GM23338 (cell line): ENCODE data around the gene RFC5. TPM values are rescaled to one million over a fixed set of nuclear protein-coding genes. Genes with fewer than 3 reads are reported as not detected.
A peak's percentile ranks its signal among the peaks of the same experiment; 100 is the strongest.

Experiments used
- ATAC-seq: fragments of 200-7000 bp; cut with Tn5 transposase; 3 replicates; pipeline ENCODE4 v1.9.1; 2020
- DNase-seq: peaks from one replicate; pipeline ENCODE4 v3.0.0-alpha.2; 2015; ENCODE audit warnings: low spot score
- H2AFZ ChIP-seq: fragments of 200-600 bp; sonication (generic); 2 replicates; pipeline ENCODE4 v1.8.0; 2016; ENCODE audit warnings: antibody characterized with exemption, mild to moderate bottlenecking, moderate library complexity
- H3F3A ChIP-seq: fragments of 200-600 bp; sonication (generic); replicated peaks from 2 replicates; pipeline ENCODE4 v1.8.0; 2017; ENCODE audit warnings: antibody characterized with exemption, mixed run types, low read depth
- H3K27ac ChIP-seq: fragments of 200-600 bp; sonication (generic); 2 replicates; pipeline ENCODE4 v1.6.1; 2016; ENCODE audit warnings: low read depth
- H3K27me3 ChIP-seq: fragments of 200-600 bp; sonication (generic); 2 replicates; pipeline ENCODE4 v1.8.0; 2016; ENCODE audit warnings: mild to moderate bottlenecking, mixed run types, moderate library complexity; ENCODE audit not compliant: insufficient read depth
- H3K36me3 ChIP-seq: fragments of 200-600 bp; sonication (generic); 2 replicates; pipeline ENCODE4 v1.8.0; 2016; ENCODE audit warnings: mild to moderate bottlenecking; ENCODE audit not compliant: insufficient read depth
- H3K4me1 ChIP-seq: fragments of 200-600 bp; sonication (generic); 2 replicates; pipeline ENCODE4 v1.8.0; 2016; ENCODE audit warnings: mild to moderate bottlenecking, moderate library complexity; ENCODE audit not compliant: insufficient read depth
- H3K4me2 ChIP-seq: fragments of 200-600 bp; sonication (generic); 2 replicates; pipeline ENCODE4 v1.7.1; 2017; ENCODE audit warnings: mixed run types
- H3K4me3 ChIP-seq: fragments of 200-600 bp; sonication (generic); 2 replicates; pipeline ENCODE4 v1.6.1; 2016; ENCODE audit warnings: mixed run types
- H3K79me2 ChIP-seq: fragments of 200-600 bp; sonication (generic); replicated peaks from 2 replicates; pipeline ENCODE4 v1.8.0; 2017; ENCODE audit warnings: mild to moderate bottlenecking; ENCODE audit not compliant: insufficient read depth
- H3K9me2 ChIP-seq: fragments of 200-600 bp; sonication (generic); 2 replicates; pipeline ENCODE4 v1.8.0; 2017; ENCODE audit not compliant: insufficient read depth
- H4K20me1 ChIP-seq: fragments of 200-600 bp; sonication (generic); replicated peaks from 2 replicates; pipeline ENCODE4 v1.8.0; 2017; ENCODE audit warnings: mild to moderate bottlenecking; ENCODE audit not compliant: insufficient read depth
- H3K27ac Mint-ChIP-seq: 2 replicates; pipeline ENCODE4 v1.8.0; 2020; ENCODE audit warnings: inconsistent platforms, mild to moderate bottlenecking, moderate library complexity, mixed read lengths
- H3K27me3 Mint-ChIP-seq: 3 replicates; pipeline ENCODE4 v1.8.0; 2022; ENCODE audit warnings: low read depth, mild to moderate bottlenecking, moderate library complexity, mixed read lengths, inconsistent platforms; ENCODE audit not compliant: insufficient read depth, poor library complexity
- H3K36me3 Mint-ChIP-seq: 3 replicates; pipeline ENCODE4 v1.8.0; 2021; ENCODE audit warnings: low read depth, mild to moderate bottlenecking, inconsistent platforms, moderate library complexity, mixed read lengths
- H3K4me1 Mint-ChIP-seq: 3 replicates; pipeline ENCODE4 v1.8.0; 2020; ENCODE audit warnings: mild to moderate bottlenecking, inconsistent platforms, mixed read lengths
- H3K4me3 Mint-ChIP-seq: 3 replicates; pipeline ENCODE4 v1.8.0; 2021; ENCODE audit warnings: moderate library complexity, mild to moderate bottlenecking, inconsistent platforms, mixed read lengths
- H3K9me3 Mint-ChIP-seq: 3 replicates; pipeline ENCODE4 v1.8.0; 2020; ENCODE audit warnings: moderate library complexity, mild to moderate bottlenecking, inconsistent platforms, mixed read lengths
- CREB1 ChIP-seq: fragments of 250-450 bp; sonication (Bioruptor Pico); IDR thresholded peaks from 2 replicates; pipeline ENCODE4 v1.5.0; 2020; ENCODE audit warnings: low read depth, mild to moderate bottlenecking, moderate library complexity
- EZH2 ChIP-seq: fragments of 200-600 bp; sonication (generic); IDR thresholded peaks from one replicate; pipeline ENCODE4 v1.8.0; 2017; ENCODE audit warnings: antibody characterized with exemption, mild to moderate bottlenecking, low read depth; ENCODE audit not compliant: unreplicated experiment
- EZH2phosphoT487 ChIP-seq: fragments of 200-600 bp; sonication (generic); IDR thresholded peaks from one replicate; pipeline ENCODE4 v1.8.1; 2018; ENCODE audit warnings: antibody characterized with exemption; ENCODE audit not compliant: unreplicated experiment
- NANOG ChIP-seq: IDR thresholded peaks from 2 replicates; pipeline ENCODE4 v1.6.1; 2016; ENCODE audit warnings: antibody characterized with exemption, borderline replicate concordance
- POLR2AphosphoS5 ChIP-seq: IDR thresholded peaks from 2 replicates; pipeline ENCODE4 v1.6.1; 2016; ENCODE audit warnings: antibody characterized with exemption, low read depth
- STAT1 ChIP-seq: IDR thresholded peaks from one replicate; pipeline ENCODE4 v1.6.1; 2016; ENCODE audit warnings: antibody characterized with exemption; ENCODE audit not compliant: unreplicated experiment
- ZNF331 ChIP-seq: fragments of 250-450 bp; sonication (Bioruptor Pico); IDR thresholded peaks from 2 replicates; pipeline ENCODE4 v1.5.0; 2020; ENCODE audit warnings: low read depth, mild to moderate bottlenecking, moderate library complexity
- polyA plus RNA-seq: library from polyadenylated mRNA; unstranded; fragments of >200 nt; fragmentation: Nextera tagmentation; extraction: Ambion mirVana; gene quantifications from 2 replicates; pipeline ENCODE4 v1.2.1, GENCODE V29; 2016
- total RNA-seq: library from RNA; depleted of rRNA; stranded (reverse); fragments of >200 nt; shearing (Covaris generic); gene quantifications from 2 replicates; pipeline ENCODE4 v1.2.3, GENCODE V29; 2014
- TF ChIP-seq, protein P1 (sequence below): fragments of 250-450 bp; sonication (Bioruptor Pico); IDR thresholded peaks from 2 replicates; pipeline ENCODE4 v1.5.0; 2020; ENCODE audit warnings: mild to moderate bottlenecking, moderate library complexity
- TF ChIP-seq, protein P2 (sequence below): IDR thresholded peaks from one replicate; pipeline ENCODE4 v1.6.1; 2018; ENCODE audit warnings: antibody characterized with exemption; ENCODE audit not compliant: unreplicated experiment
- TF ChIP-seq, protein P3 (sequence below), 2 experiments: fragments of 200-600 bp in 1 of 2; sonication (generic) in 1 of 2; conservative IDR thresholded peaks; 2 replicates each; pipeline versions ENCODE4 v1.5.1 to v1.6.1; 2016 to 2017; ENCODE audit warnings: antibody characterized with exemption in 2 of 2, low read depth in 2 of 2, mild to moderate bottlenecking in 2 of 2, moderate library complexity in 1 of 2

RFC5 gene
- total and polyA plus RNA-seq, 2 experiments from 2014 or later: 35.0 to 53.2 TPM

DNA sequence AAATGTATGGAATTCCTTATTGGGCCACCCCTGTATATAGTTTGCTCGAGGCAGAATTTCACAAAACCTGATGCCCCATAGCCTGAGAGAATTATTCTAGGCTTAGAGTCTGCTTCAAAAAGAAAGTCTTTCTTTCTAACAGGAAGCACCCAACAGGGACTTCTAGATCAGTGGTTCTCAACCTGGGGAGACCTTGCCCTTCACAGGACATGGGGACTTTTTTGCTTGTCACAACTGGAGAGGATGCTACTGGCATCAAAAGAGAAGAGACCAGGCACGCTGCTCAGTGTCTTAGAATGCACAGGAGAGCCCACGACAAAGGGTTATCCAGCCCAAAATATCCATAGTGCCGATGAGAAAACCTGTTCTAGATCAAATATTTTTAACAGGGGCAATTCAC, 25.6 kb downstream of the RFC5 start (continued):
- TF ChIP-seq, protein P1, sequence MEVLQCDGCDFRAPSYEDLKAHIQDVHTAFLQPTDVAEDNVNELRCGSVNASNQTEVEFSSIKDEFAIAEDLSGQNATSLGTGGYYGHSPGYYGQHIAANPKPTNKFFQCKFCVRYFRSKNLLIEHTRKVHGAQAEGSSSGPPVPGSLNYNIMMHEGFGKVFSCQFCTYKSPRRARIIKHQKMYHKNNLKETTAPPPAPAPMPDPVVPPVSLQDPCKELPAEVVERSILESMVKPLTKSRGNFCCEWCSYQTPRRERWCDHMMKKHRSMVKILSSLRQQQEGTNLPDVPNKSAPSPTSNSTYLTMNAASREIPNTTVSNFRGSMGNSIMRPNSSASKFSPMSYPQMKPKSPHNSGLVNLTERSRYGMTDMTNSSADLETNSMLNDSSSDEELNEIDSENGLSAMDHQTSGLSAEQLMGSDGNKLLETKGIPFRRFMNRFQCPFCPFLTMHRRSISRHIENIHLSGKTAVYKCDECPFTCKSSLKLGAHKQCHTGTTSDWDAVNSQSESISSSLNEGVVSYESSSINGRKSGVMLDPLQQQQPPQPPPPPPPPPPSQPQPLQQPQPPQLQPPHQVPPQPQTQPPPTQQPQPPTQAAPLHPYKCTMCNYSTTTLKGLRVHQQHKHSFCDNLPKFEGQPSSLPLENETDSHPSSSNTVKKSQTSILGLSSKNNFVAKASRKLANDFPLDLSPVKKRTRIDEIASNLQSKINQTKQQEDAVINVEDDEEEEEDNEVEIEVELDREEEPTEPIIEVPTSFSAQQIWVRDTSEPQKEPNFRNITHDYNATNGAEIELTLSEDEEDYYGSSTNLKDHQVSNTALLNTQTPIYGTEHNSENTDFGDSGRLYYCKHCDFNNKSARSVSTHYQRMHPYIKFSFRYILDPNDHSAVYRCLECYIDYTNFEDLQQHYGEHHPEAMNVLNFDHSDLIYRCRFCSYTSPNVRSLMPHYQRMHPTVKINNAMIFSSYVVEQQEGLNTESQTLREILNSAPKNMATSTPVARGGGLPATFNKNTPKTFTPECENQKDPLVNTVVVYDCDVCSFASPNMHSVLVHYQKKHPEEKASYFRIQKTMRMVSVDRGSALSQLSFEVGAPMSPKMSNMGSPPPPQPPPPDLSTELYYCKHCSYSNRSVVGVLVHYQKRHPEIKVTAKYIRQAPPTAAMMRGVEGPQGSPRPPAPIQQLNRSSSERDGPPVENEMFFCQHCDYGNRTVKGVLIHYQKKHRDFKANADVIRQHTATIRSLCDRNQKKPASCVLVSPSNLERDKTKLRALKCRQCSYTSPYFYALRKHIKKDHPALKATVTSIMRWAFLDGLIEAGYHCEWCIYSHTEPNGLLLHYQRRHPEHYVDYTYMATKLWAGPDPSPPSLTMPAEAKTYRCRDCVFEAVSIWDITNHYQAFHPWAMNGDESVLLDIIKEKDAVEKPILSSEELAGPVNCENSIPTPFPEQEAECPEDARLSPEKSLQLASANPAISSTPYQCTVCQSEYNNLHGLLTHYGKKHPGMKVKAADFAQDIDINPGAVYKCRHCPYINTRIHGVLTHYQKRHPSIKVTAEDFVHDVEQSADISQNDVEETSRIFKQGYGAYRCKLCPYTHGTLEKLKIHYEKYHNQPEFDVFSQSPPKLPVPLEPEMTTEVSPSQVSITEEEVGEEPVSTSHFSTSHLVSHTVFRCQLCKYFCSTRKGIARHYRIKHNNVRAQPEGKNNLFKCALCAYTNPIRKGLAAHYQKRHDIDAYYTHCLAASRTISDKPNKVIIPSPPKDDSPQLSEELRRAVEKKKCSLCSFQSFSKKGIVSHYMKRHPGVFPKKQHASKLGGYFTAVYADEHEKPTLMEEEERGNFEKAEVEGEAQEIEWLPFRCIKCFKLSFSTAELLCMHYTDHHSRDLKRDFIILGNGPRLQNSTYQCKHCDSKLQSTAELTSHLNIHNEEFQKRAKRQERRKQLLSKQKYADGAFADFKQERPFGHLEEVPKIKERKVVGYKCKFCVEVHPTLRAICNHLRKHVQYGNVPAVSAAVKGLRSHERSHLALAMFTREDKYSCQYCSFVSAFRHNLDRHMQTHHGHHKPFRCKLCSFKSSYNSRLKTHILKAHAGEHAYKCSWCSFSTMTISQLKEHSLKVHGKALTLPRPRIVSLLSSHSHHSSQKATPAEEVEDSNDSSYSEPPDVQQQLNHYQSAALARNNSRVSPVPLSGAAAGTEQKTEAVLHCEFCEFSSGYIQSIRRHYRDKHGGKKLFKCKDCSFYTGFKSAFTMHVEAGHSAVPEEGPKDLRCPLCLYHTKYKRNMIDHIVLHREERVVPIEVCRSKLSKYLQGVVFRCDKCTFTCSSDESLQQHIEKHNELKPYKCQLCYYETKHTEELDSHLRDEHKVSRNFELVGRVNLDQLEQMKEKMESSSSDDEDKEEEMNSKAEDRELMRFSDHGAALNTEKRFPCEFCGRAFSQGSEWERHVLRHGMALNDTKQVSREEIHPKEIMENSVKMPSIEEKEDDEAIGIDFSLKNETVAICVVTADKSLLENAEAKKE (CRISPR knock-in tag): no peak
- no peak for TF ChIP-seq CREB1
- TF ChIP-seq NANOG: no peak
- TF ChIP-seq, protein P2, sequence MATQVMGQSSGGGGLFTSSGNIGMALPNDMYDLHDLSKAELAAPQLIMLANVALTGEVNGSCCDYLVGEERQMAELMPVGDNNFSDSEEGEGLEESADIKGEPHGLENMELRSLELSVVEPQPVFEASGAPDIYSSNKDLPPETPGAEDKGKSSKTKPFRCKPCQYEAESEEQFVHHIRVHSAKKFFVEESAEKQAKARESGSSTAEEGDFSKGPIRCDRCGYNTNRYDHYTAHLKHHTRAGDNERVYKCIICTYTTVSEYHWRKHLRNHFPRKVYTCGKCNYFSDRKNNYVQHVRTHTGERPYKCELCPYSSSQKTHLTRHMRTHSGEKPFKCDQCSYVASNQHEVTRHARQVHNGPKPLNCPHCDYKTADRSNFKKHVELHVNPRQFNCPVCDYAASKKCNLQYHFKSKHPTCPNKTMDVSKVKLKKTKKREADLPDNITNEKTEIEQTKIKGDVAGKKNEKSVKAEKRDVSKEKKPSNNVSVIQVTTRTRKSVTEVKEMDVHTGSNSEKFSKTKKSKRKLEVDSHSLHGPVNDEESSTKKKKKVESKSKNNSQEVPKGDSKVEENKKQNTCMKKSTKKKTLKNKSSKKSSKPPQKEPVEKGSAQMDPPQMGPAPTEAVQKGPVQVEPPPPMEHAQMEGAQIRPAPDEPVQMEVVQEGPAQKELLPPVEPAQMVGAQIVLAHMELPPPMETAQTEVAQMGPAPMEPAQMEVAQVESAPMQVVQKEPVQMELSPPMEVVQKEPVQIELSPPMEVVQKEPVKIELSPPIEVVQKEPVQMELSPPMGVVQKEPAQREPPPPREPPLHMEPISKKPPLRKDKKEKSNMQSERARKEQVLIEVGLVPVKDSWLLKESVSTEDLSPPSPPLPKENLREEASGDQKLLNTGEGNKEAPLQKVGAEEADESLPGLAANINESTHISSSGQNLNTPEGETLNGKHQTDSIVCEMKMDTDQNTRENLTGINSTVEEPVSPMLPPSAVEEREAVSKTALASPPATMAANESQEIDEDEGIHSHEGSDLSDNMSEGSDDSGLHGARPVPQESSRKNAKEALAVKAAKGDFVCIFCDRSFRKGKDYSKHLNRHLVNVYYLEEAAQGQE: no peak

DNA sequence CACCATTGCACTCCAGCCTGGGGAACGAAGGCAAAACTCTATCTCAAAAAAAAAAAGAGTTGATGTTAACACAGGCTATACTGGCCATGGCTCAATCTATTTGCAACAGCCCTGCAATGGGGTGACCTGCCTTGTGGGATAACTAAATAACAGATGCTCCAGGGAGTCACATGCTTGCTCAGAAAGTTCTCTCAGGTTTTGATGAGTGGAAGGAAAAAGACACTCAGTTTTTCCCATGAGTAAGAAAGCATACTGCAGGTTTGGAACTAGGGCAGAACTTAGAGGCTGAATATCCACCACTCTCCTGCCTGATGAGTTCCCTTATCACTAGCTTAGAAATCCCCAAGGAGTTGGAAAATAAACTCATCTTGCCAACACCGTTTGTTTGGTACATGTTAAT, 27.6 kb downstream of the RFC5 start:
- no peak overlapping the region for H3K4me3 Mint-ChIP-seq
- Histone ChIP-seq H3K79me2 (peaks cover 31% of the 10 kb centered on the region; the same call in 1 of the 2 replicates), H3K4me2 (no peak overlapping the region), H4K20me1 (0 out of 2 replicates have a peak, but pooled peaks cover 5% of the 10 kb centered on the region), H3K4me3 (no peak overlapping the region), H3K36me3 (peaks cover 12% of the 10 kb centered on the region), H3K27ac (0 out of 2 replicates have a peak overlapping the region, but pooled peaks have one; percentile 50), H3F3A (no peaks in the 10 kb centered on the region), H2AFZ (no peak overlapping the region), H3K9me2 (no peaks in the 10 kb centered on the region), H3K4me1 (no peaks in the 10 kb centered on the region), H3K27me3 (no peaks in the 10 kb centered on the region)
- H3K36me3 Mint-ChIP-seq: peaks cover 74% of the 10 kb centered on the region
- peaks cover 7% of the 10 kb centered on the region for H3K27me3 Mint-ChIP-seq
- no peaks in the 10 kb centered on the region for H3K9me3 Mint-ChIP-seq
- no peak overlapping the region for H3K27ac Mint-ChIP-seq
- ATAC-seq: no peak
- H3K4me1 Mint-ChIP-seq: no peaks in the 10 kb centered on the region
- no peak for DNase-seq
- TF ChIP-seq, protein P3, sequence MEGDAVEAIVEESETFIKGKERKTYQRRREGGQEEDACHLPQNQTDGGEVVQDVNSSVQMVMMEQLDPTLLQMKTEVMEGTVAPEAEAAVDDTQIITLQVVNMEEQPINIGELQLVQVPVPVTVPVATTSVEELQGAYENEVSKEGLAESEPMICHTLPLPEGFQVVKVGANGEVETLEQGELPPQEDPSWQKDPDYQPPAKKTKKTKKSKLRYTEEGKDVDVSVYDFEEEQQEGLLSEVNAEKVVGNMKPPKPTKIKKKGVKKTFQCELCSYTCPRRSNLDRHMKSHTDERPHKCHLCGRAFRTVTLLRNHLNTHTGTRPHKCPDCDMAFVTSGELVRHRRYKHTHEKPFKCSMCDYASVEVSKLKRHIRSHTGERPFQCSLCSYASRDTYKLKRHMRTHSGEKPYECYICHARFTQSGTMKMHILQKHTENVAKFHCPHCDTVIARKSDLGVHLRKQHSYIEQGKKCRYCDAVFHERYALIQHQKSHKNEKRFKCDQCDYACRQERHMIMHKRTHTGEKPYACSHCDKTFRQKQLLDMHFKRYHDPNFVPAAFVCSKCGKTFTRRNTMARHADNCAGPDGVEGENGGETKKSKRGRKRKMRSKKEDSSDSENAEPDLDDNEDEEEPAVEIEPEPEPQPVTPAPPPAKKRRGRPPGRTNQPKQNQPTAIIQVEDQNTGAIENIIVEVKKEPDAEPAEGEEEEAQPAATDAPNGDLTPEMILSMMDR (conservative IDR thresholded peaks at IDR 0.05; ENCODE audit: low read depth in 2 of 2): no peak
- TF ChIP-seq CREB1: no peak
- no peak for TF ChIP-seq EZH2phosphoT487
- TF ChIP-seq ZNF331: no peak
- TF ChIP-seq POLR2AphosphoS5: no peak
- TF ChIP-seq, protein P2: no peak
- TF ChIP-seq EZH2: no peak
- no peak for TF ChIP-seq STAT1
- no peak for TF ChIP-seq NANOG
